HCT116 (cell line): ENCODE data around the gene DIP2C. TPM values are rescaled to one million over a fixed set of nuclear protein-coding genes. Genes with fewer than 3 reads are reported as not detected.

ENCODE experiments used
- ATAC-seq: fragments of 200-7000 bp; cut with Tn5 transposase; 2 replicates; pipeline ENCODE4 v1.9.1; 2020; ENCODE audit warnings: mild to moderate bottlenecking, moderate library complexity
- BruUV-seq: library from RNA; stranded (reverse); fragments of 400-500 nt; replicated peaks from 2 replicates; lab custom pipeline; 2021; lab: Mats Ljungman, UMichigan
- CTCF ChIA-PET: fragments of 300-600 bp; sonication (Branson Sonifier 250); formaldehyde crosslinking; loops from one replicate; lab custom pipeline; 2021; ENCODE audit warnings: antibody characterized with exemption; lab: Charles Lee
- POLR2A ChIA-PET: fragments of 300-600, 350-600 bp; sonication (Branson Sonifier 250); formaldehyde crosslinking; loops from one replicate; lab custom pipeline; 2021; ENCODE audit warnings: antibody characterized with exemption; lab: Charles Lee
- RAD21 ChIA-PET, 2 experiments: fragments of 300-600 bp; sonication (Branson Sonifier 250); formaldehyde crosslinking; loops; one replicate each; lab custom pipeline; 2023; ENCODE audit warnings: low total read pairs in 2 of 2; ENCODE audit not compliant: uncharacterized antibody in 2 of 2, unreplicated experiment in 2 of 2, low non-redundant PET in 1 of 2; lab: Charles Lee
- DNase-seq: peaks from one replicate; pipeline ENCODE4 v3.0.0-alpha.2; 2010; ENCODE audit warnings: low read depth, low spot score
- H2AFZ ChIP-seq: fragments of 200-600 bp; shearing (Covaris generic), sonication (generic); 2 replicates; pipeline ENCODE4 v1.6.1; 2017; ENCODE audit warnings: low read depth, mixed run types, mixed read lengths, antibody characterized with exemption, low read length; ENCODE audit not compliant: poor library complexity, severe bottlenecking
- H3K27ac ChIP-seq: 2 replicates; pipeline ENCODE4 v1.5.1; 2012; ENCODE audit warnings: low read depth, low read length
- H3K27me3 ChIP-seq: fragments of 200-600 bp; sonication (generic); 2 replicates; pipeline ENCODE4 v1.6.1; 2016; ENCODE audit warnings: mixed run types, low read length, mixed read lengths; ENCODE audit not compliant: insufficient read depth
- H3K36me3 ChIP-seq, 2 experiments: fragments of 200-500 bp in 1 of 2; fragments of 200-600 bp in 1 of 2; sonication (Bioruptor generic) in 1 of 2; sonication (generic) in 1 of 2; 2 replicates each; pipeline versions ENCODE4 v1.5.1 to v1.6.1; 2014 to 2016; ENCODE audit warnings: low read length in 2 of 2, inconsistent platforms in 1 of 2, mixed read lengths in 1 of 2, mixed run types in 1 of 2; ENCODE audit not compliant: insufficient read depth in 2 of 2, control insufficient read depth in 1 of 2
- H3K4me1 ChIP-seq, 2 experiments: fragments of 200-600 bp in 1 of 2; sonication (generic) in 1 of 2; 2 replicates each; pipeline versions ENCODE4 v1.5.1 to v1.6.1; 2012 to 2017; ENCODE audit warnings: low read length in 2 of 2, inconsistent platforms in 1 of 2, mild to moderate bottlenecking in 1 of 2, mixed read lengths in 1 of 2, mixed run types in 1 of 2, moderate library complexity in 1 of 2; ENCODE audit not compliant: insufficient read depth in 2 of 2, control insufficient read depth in 1 of 2
- H3K4me2 ChIP-seq: fragments of 200-600 bp; sonication (generic); 2 replicates; pipeline ENCODE4 v1.6.1; 2017; ENCODE audit warnings: mixed run types, low read length, mixed read lengths
- H3K4me3 ChIP-seq, 2 experiments: fragments of 200-600 bp in 1 of 2; sonication (generic) in 1 of 2; replicated peaks in 1 of 2; 2 replicates each; pipeline ENCODE4 v1.5.1; 2011 to 2016; ENCODE audit warnings: low read length in 2 of 2, control low read depth in 1 of 2, low read depth in 1 of 2, mild to moderate bottlenecking in 1 of 2, mixed read lengths in 1 of 2, mixed run types in 1 of 2
- H3K79me2 ChIP-seq: fragments of 200-600 bp; sonication (generic); 2 replicates; pipeline ENCODE4 v1.6.1; 2017; ENCODE audit warnings: mild to moderate bottlenecking, mixed run types, low read length, moderate library complexity, mixed read lengths; ENCODE audit not compliant: insufficient read depth
- H3K9ac ChIP-seq: fragments of 200-600 bp; sonication (generic); 2 replicates; pipeline ENCODE4 v1.6.1; 2016; ENCODE audit warnings: low read length, mixed read lengths
- H3K9me2 ChIP-seq: fragments of 200-600 bp; sonication (generic), shearing (Covaris generic); 2 replicates; pipeline ENCODE4 v1.6.1; 2017; ENCODE audit warnings: mixed run types, mild to moderate bottlenecking, moderate library complexity; ENCODE audit not compliant: insufficient read depth
- H3K9me3 ChIP-seq, 2 experiments: fragments of 200-500 bp in 1 of 2; fragments of 200-600 bp in 1 of 2; sonication (Bioruptor generic) in 1 of 2; sonication (generic) in 1 of 2; 2 replicates each; pipeline ENCODE4 v1.6.1; 2014 to 2017; ENCODE audit warnings: low read length in 2 of 2, mixed read lengths in 2 of 2, inconsistent platforms in 1 of 2, low read depth in 1 of 2, mild to moderate bottlenecking in 1 of 2, mixed run types in 1 of 2, moderate library complexity in 1 of 2; ENCODE audit not compliant: control insufficient read depth in 1 of 2, insufficient read depth in 1 of 2
- H4K20me1 ChIP-seq: fragments of 200-600 bp; sonication (generic), shearing (Covaris generic); 2 replicates; pipeline ENCODE4 v1.6.1; 2017; ENCODE audit warnings: mixed run types, mild to moderate bottlenecking, moderate library complexity; ENCODE audit not compliant: insufficient read depth
- CBX3 ChIP-seq: IDR thresholded peaks from 2 replicates; pipeline ENCODE4 v1.6.1; 2012; ENCODE audit warnings: low read depth
- CEBPB ChIP-seq: IDR thresholded peaks from 2 replicates; pipeline ENCODE4 v1.6.1; 2012; ENCODE audit warnings: low read depth
- ELF1 ChIP-seq: IDR thresholded peaks from 2 replicates; pipeline ENCODE4 v1.6.1; 2012; ENCODE audit warnings: low read depth, borderline replicate concordance
- POLR2AphosphoS5 ChIP-seq: IDR thresholded peaks from 2 replicates; pipeline ENCODE4 v1.6.1; 2011; ENCODE audit warnings: mild to moderate bottlenecking, low read depth, low read length, moderate library complexity
- RAD21 ChIP-seq: IDR thresholded peaks from 2 replicates; pipeline ENCODE4 v1.6.1; 2012; ENCODE audit warnings: low read depth, mild to moderate bottlenecking
- SRF ChIP-seq: IDR thresholded peaks from 2 replicates; pipeline ENCODE4 v1.6.1; 2012; ENCODE audit warnings: low read depth
- TCF7L2 ChIP-seq: IDR thresholded peaks from 2 replicates; pipeline ENCODE4 v1.7.0; 2011; ENCODE audit warnings: borderline replicate concordance, inconsistent platforms; ENCODE audit not compliant: insufficient read depth, insufficient read length; ENCODE audit errors: extremely low read depth
- YY1 ChIP-seq: IDR thresholded peaks from 2 replicates; pipeline ENCODE4 v1.6.1; 2011; ENCODE audit warnings: low read length, low read depth, moderate library complexity, mild to moderate bottlenecking; ENCODE audit not compliant: insufficient replicate concordance; ENCODE audit errors: extremely low read depth
- ZFX ChIP-seq: fragments of 450-650 bp; IDR thresholded peaks from 2 replicates; pipeline ENCODE4 v1.6.1; 2017
- ZNF274 ChIP-seq: fragments of 200-500 bp; sonication (Bioruptor generic); IDR thresholded peaks from 2 replicates; pipeline ENCODE4 v1.6.1; 2014; ENCODE audit warnings: mild to moderate bottlenecking, low read depth, low read length, inconsistent platforms
- intact Hi-C: fragments of 100-400 bp; cut with micrococcal nuclease; formaldehyde crosslinking; loops from 2 replicates; pipeline ENCODE4 v1.10.0; 2022
- total RNA-seq: library from RNA; stranded (reverse); gene quantifications from one replicate; pipeline ENCODE4 v1.2.1, GENCODE V29; 2021; ENCODE audit not compliant: unreplicated experiment
- TF ChIP-seq, protein P1 (sequence below): IDR thresholded peaks from 2 replicates; pipeline ENCODE4 v1.6.1; 2012; ENCODE audit warnings: low read depth
- TF ChIP-seq, protein P2 (sequence below), 3 experiments: fragments of 200-600 bp in 1 of 3; sonication (generic) in 1 of 3; IDR thresholded peaks in 2 of 3; conservative IDR thresholded peaks in 1 of 3; 2 replicates each; pipeline ENCODE4 v1.5.1; 2012 to 2017; ENCODE audit warnings: low read depth in 2 of 3, low read length in 2 of 3, antibody characterized with exemption in 1 of 3, borderline replicate concordance in 1 of 3, control low read depth in 1 of 3, mild to moderate bottlenecking in 1 of 3, mixed read lengths in 1 of 3, mixed run types in 1 of 3, moderate library complexity in 1 of 3; ENCODE audit not compliant: insufficient read depth in 1 of 3
- TF ChIP-seq, protein P3 (sequence below): IDR thresholded peaks from 2 replicates; pipeline ENCODE4 v1.6.1; 2011; ENCODE audit warnings: mild to moderate bottlenecking, low read length, moderate library complexity; ENCODE audit not compliant: insufficient replicate concordance; ENCODE audit errors: extremely low read depth

Gene DIP2C
- total RNA-seq, 1 experiment from 2014 or later, result 15.4 TPM

DNA sequence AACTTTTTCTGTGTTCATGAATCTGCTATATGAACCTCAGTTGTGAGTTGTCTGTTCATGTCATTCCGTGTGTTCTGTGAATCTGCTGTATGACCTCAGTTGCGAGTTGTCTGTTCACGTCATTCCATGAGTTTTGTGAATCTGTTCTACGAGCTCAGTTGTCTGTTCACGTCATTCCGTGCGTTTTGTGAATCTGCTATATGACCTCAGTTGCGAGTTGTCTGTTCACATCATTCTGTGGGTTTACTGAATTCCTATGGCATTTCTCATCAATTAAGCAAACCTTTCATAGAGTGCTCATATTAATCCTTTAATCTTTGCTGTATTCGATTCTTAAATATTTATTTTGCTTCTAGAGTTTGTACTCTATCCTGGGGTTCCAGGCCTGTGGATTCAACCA is 150.6 kb downstream of the DIP2C start (continued):
- TF ChIP-seq, protein P1, sequence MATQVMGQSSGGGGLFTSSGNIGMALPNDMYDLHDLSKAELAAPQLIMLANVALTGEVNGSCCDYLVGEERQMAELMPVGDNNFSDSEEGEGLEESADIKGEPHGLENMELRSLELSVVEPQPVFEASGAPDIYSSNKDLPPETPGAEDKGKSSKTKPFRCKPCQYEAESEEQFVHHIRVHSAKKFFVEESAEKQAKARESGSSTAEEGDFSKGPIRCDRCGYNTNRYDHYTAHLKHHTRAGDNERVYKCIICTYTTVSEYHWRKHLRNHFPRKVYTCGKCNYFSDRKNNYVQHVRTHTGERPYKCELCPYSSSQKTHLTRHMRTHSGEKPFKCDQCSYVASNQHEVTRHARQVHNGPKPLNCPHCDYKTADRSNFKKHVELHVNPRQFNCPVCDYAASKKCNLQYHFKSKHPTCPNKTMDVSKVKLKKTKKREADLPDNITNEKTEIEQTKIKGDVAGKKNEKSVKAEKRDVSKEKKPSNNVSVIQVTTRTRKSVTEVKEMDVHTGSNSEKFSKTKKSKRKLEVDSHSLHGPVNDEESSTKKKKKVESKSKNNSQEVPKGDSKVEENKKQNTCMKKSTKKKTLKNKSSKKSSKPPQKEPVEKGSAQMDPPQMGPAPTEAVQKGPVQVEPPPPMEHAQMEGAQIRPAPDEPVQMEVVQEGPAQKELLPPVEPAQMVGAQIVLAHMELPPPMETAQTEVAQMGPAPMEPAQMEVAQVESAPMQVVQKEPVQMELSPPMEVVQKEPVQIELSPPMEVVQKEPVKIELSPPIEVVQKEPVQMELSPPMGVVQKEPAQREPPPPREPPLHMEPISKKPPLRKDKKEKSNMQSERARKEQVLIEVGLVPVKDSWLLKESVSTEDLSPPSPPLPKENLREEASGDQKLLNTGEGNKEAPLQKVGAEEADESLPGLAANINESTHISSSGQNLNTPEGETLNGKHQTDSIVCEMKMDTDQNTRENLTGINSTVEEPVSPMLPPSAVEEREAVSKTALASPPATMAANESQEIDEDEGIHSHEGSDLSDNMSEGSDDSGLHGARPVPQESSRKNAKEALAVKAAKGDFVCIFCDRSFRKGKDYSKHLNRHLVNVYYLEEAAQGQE, result no peak
- TF ChIP-seq YY1 (no peak), ELF1 (no peak), CBX3 (no peak), CEBPB (no peak), TCF7L2 (no peak)
- TF ChIP-seq, protein P2, sequence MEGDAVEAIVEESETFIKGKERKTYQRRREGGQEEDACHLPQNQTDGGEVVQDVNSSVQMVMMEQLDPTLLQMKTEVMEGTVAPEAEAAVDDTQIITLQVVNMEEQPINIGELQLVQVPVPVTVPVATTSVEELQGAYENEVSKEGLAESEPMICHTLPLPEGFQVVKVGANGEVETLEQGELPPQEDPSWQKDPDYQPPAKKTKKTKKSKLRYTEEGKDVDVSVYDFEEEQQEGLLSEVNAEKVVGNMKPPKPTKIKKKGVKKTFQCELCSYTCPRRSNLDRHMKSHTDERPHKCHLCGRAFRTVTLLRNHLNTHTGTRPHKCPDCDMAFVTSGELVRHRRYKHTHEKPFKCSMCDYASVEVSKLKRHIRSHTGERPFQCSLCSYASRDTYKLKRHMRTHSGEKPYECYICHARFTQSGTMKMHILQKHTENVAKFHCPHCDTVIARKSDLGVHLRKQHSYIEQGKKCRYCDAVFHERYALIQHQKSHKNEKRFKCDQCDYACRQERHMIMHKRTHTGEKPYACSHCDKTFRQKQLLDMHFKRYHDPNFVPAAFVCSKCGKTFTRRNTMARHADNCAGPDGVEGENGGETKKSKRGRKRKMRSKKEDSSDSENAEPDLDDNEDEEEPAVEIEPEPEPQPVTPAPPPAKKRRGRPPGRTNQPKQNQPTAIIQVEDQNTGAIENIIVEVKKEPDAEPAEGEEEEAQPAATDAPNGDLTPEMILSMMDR (IDR thresholded peaks at IDR 0.05 in 2 of 3, conservative IDR thresholded peaks at IDR 0.05 in 1 of 3; ENCODE audit: borderline replicate concordance in 1 of 3, insufficient read depth in 1 of 3, low read depth in 2 of 3, low read length in 2 of 3), result no peak

DNA sequence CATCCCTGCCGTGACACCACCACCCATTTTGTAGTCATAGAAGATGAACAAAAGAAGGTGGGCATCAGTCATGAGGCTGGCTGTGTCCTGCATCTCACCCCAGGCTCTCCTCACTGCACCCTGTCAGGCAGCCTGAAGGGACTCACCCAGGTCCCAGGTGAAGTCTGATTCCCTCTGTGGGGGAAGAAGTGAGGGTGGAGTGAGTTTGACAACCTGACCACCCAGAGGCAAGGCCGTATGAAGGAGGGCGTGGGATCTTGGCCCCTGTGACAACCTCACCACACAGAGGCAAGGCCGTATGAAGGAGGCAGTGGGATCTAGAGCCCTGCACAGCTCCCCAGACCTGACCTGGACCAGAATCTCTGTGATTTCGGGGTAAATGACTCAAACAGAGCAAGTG is 152.5 kb downstream of the DIP2C start:
- Histone ChIP-seq H3K4me2 (no peak overlapping the region), H3K9ac (no peak overlapping the region), H4K20me1 (no peaks in the 10 kb centered on the region), H3K4me3 (no peak overlapping the region), H3K79me2 (no peaks in the 10 kb centered on the region), H3K9me2 (no peaks in the 10 kb centered on the region), H2AFZ (no peak overlapping the region), H3K36me3 (no peaks in the 10 kb centered on the region), H3K4me1 (no peaks in the 10 kb centered on the region), H3K27me3 (no peaks in the 10 kb centered on the region)
- ChIA-PET RAD21 (no interaction called here), POLR2A (no interaction called here), CTCF (no interaction called here)
- intact Hi-C loops, result no loop called here
- no peak for ATAC-seq
- BruUV-seq, result no TSS peak
- TF ChIP-seq ELF1 (no peak), ZFX (no peak), ZNF274 (no peak), RAD21 (no peak), CEBPB (no peak), SRF (no peak), POLR2AphosphoS5 (no peak)
- TF ChIP-seq, protein P3, sequence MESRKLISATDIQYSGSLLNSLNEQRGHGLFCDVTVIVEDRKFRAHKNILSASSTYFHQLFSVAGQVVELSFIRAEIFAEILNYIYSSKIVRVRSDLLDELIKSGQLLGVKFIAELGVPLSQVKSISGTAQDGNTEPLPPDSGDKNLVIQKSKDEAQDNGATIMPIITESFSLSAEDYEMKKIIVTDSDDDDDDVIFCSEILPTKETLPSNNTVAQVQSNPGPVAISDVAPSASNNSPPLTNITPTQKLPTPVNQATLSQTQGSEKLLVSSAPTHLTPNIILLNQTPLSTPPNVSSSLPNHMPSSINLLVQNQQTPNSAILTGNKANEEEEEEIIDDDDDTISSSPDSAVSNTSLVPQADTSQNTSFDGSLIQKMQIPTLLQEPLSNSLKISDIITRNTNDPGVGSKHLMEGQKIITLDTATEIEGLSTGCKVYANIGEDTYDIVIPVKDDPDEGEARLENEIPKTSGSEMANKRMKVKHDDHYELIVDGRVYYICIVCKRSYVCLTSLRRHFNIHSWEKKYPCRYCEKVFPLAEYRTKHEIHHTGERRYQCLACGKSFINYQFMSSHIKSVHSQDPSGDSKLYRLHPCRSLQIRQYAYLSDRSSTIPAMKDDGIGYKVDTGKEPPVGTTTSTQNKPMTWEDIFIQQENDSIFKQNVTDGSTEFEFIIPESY, result no peak
- TF ChIP-seq, all 23 proteins: peak for 0
- DNase-seq, result no peak
- H3K9me3 ChIP-seq, result no peaks in the 10 kb centered on the region
- no peak overlapping the region for H3K27ac ChIP-seq
